Measurements from ENCODE around the gene SH2D5. TPM values are rescaled to one million over a fixed set of nuclear protein-coding genes. Genes with fewer than 3 reads are reported as not detected.
A peak's percentile ranks its signal among the peaks of the same experiment; 100 is the strongest.

The SH2D5 gene
- total RNA-seq, 1 donor from 2014 or later, result 3.2 TPM

GRCh38 chr1:20702416-20702815 is 30.1 kb downstream of the SH2D5 start:
- H3K27ac Mint-ChIP-seq (ENCODE audit: unreplicated experiment), result no peak overlapping the region
- no peaks in the 10 kb centered on the region for H3K36me3 Mint-ChIP-seq (ENCODE audit: low read depth)
- peak overlapping the region; percentile 51 for H3K4me3 Mint-ChIP-seq
- no peaks in the 10 kb centered on the region for H3K27me3 Mint-ChIP-seq (ENCODE audit: low read depth)
- H3K4me1 Mint-ChIP-seq, result peaks cover 4% of the 10 kb centered on the region
- no peak for DNase-seq (ENCODE audit: low read depth, low spot score)
- no peaks in the 10 kb centered on the region for H3K9me3 Mint-ChIP-seq
- peak; percentile 36 for TF ChIP-seq CTCF (conservative IDR thresholded peaks at IDR 0.05)

- H3K9me3 Mint-ChIP-seq, result no peaks in the 10 kb centered on the region
- peak overlapping the region; percentile 64 for H3K27ac Mint-ChIP-seq (ENCODE audit: unreplicated experiment)
- H3K27me3 Mint-ChIP-seq (ENCODE audit: low read depth), result no peaks in the 10 kb centered on the region
- peaks cover 8% of the 10 kb centered on the region for H3K4me1 Mint-ChIP-seq
- no peaks in the 10 kb centered on the region for H3K36me3 Mint-ChIP-seq (ENCODE audit: low read depth)
- no peak for TF ChIP-seq CTCF (conservative IDR thresholded peaks at IDR 0.05)
- H3K4me3 Mint-ChIP-seq, result no peak overlapping the region
- no peak for DNase-seq (ENCODE audit: low read depth, low spot score)
These were observed 30.7 kb downstream of the SH2D5 start for GRCh38 chr1:20701847-20702246.

GRCh38 chr1:20701446-20701845 is 31.1 kb downstream of the SH2D5 start:
- TF ChIP-seq CTCF (conservative IDR thresholded peaks at IDR 0.05), result no peak
- H3K4me3 Mint-ChIP-seq, result no peak overlapping the region
- peak overlapping the region; percentile 64 for H3K27ac Mint-ChIP-seq (ENCODE audit: unreplicated experiment)

GRCh38 chr1:20700636-20701215 is 31.8 kb downstream of the SH2D5 start:
- H3K9me3 Mint-ChIP-seq, result no peaks in the 10 kb centered on the region
- H3K27ac Mint-ChIP-seq (ENCODE audit: unreplicated experiment), result no peak overlapping the region
- no peak for TF ChIP-seq CTCF (conservative IDR thresholded peaks at IDR 0.05)
- H3K4me3 Mint-ChIP-seq, result no peak overlapping the region
- no peaks in the 10 kb centered on the region for H3K27me3 Mint-ChIP-seq (ENCODE audit: low read depth)
- no peak for DNase-seq (ENCODE audit: low read depth, low spot score)
- H3K4me1 Mint-ChIP-seq, result peaks cover 15% of the 10 kb centered on the region
- no peaks in the 10 kb centered on the region for H3K36me3 Mint-ChIP-seq (ENCODE audit: low read depth)

More at GRCh38 chr1:20701446-20701845, 31.1 kb downstream of the SH2D5 start:
- H3K9me3 Mint-ChIP-seq, result no peaks in the 10 kb centered on the region
- H3K27me3 Mint-ChIP-seq (ENCODE audit: low read depth), result no peaks in the 10 kb centered on the region
- no peaks in the 10 kb centered on the region for H3K36me3 Mint-ChIP-seq (ENCODE audit: low read depth)
- DNase-seq (ENCODE audit: low read depth, low spot score), result no peak
- peaks cover 11% of the 10 kb centered on the region for H3K4me1 Mint-ChIP-seq

- DNase-seq (ENCODE audit: low read depth, low spot score), result no peak
- H3K4me3 Mint-ChIP-seq, result no peak overlapping the region
These were observed 32.9 kb downstream of the SH2D5 start for GRCh38 chr1:20699558-20699957.

More at GRCh38 chr1:20699558-20699957, 32.9 kb downstream of the SH2D5 start:
- Mint-ChIP-seq H3K9me3 (no peaks in the 10 kb centered on the region), H3K27ac (ENCODE audit: unreplicated experiment) (peak overlapping the region; percentile 43), H3K27me3 (ENCODE audit: low read depth) (no peaks in the 10 kb centered on the region), H3K36me3 (ENCODE audit: low read depth) (no peaks in the 10 kb centered on the region), H3K4me1 (peaks cover 15% of the 10 kb centered on the region)
- TF ChIP-seq CTCF (conservative IDR thresholded peaks at IDR 0.05), result no peak
